ENCODE data around the gene EML6. TPM values are rescaled to one million over a fixed set of nuclear protein-coding genes. Genes with fewer than 3 reads are reported as not detected.

Gene EML6
- total RNA-seq, 1 experiment from 2014 or later = 1.5 TPM

DNA sequence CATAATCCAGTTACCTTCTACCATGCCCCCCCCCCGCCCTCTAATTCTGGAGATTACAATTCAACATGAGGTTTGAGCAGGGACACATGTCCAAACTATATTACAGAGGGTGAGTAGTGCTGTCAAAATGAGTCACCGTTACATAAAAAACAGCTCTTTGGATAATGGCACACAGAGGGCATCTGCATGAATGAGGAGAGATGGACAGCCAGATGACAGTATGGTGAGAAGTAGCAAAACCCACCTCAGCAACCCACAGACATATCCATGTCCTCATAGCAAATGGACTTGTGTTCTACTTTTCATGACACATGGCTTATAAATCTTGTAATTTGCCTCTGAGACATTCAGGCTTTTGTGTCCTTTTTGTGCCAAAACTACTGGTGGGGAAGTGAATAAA, 132.0 kb downstream of the EML6 start:
- H3K23ac ChIP-seq (ENCODE audit: insufficient read length, low read depth, low read length) = no peak overlapping the region
- H3K9me3 Mint-ChIP-seq = no peaks in the 10 kb centered on the region
- H3K14ac ChIP-seq (ENCODE audit: insufficient read depth, low read length) = no peak overlapping the region
- no peak overlapping the region for H3K4me2 ChIP-seq (ENCODE audit: insufficient read depth, insufficient read length, low read length)
- no peaks in the 10 kb centered on the region for H3K27me3 ChIP-seq (ENCODE audit: insufficient read depth, low read length)
- no peak overlapping the region for H3K27ac Mint-ChIP-seq
- H3K56ac ChIP-seq (ENCODE audit: insufficient read length, low read depth, low read length) = no peak overlapping the region
- TF ChIP-seq, protein P1, sequence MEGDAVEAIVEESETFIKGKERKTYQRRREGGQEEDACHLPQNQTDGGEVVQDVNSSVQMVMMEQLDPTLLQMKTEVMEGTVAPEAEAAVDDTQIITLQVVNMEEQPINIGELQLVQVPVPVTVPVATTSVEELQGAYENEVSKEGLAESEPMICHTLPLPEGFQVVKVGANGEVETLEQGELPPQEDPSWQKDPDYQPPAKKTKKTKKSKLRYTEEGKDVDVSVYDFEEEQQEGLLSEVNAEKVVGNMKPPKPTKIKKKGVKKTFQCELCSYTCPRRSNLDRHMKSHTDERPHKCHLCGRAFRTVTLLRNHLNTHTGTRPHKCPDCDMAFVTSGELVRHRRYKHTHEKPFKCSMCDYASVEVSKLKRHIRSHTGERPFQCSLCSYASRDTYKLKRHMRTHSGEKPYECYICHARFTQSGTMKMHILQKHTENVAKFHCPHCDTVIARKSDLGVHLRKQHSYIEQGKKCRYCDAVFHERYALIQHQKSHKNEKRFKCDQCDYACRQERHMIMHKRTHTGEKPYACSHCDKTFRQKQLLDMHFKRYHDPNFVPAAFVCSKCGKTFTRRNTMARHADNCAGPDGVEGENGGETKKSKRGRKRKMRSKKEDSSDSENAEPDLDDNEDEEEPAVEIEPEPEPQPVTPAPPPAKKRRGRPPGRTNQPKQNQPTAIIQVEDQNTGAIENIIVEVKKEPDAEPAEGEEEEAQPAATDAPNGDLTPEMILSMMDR (conservative IDR thresholded peaks at IDR 0.05) = no peak
- no peak overlapping the region for H2AFZ ChIP-seq (ENCODE audit: low read length)
- H3K9ac ChIP-seq (ENCODE audit: extremely low read depth, insufficient read length, low read length) = no peak overlapping the region
- no peak overlapping the region for H2BK120ac ChIP-seq (ENCODE audit: low read depth, low read length, poor library complexity, severe bottlenecking)
- no peak overlapping the region for H2BK5ac ChIP-seq (ENCODE audit: insufficient read length, low read length)
- WGBS (ENCODE audit: extremely low coverage, insufficient read length, low lambda C conversion rate) = no CpG with 5 or more reads among the region's 2 CpGs
- no peak overlapping the region for H3K4me3 Mint-ChIP-seq
- H3K4me1 ChIP-seq (ENCODE audit: insufficient read depth, low read length) = no peaks in the 10 kb centered on the region
- H2AK5ac ChIP-seq (ENCODE audit: insufficient read length, low read length) = no peak overlapping the region
- no peaks in the 10 kb centered on the region for H3K23me2 ChIP-seq (ENCODE audit: insufficient read length, low read depth, low read length, poor library complexity, severe bottlenecking)
- no peaks in the 10 kb centered on the region for H4K20me1 ChIP-seq (ENCODE audit: control insufficient read depth, insufficient read depth, insufficient read length)
- H2BK15ac ChIP-seq (ENCODE audit: low read depth, low read length) = no peak overlapping the region
- no peak overlapping the region for H4K91ac ChIP-seq (ENCODE audit: insufficient read length, low read depth, low read length)
- no peak overlapping the region for H3T11ph ChIP-seq (ENCODE audit: low read length)
- no peak overlapping the region for H4K5ac ChIP-seq (ENCODE audit: insufficient read length, low read depth, low read length)
- peaks cover 0 to 2% of the 10 kb centered on the region in 2 experiments; a peak in 2 of 4 replicates for H3K4me1 Mint-ChIP-seq
- H2BK20ac ChIP-seq (ENCODE audit: low read depth, low read length, poor library complexity, severe bottlenecking) = no peak overlapping the region
- no peaks in the 10 kb centered on the region for H3K79me1 ChIP-seq (ENCODE audit: insufficient read depth, low read depth, low read length, poor library complexity, severe bottlenecking)
- no peaks in the 10 kb centered on the region for H3K9me3 ChIP-seq (ENCODE audit: control insufficient read depth, low read depth, low read length)
- no peak for DNase-seq
- no peak overlapping the region for H2BK12ac ChIP-seq (ENCODE audit: insufficient read length, low read depth, low read length)
- no peak overlapping the region for H3K4ac ChIP-seq (ENCODE audit: low read depth, low read length)
- no peak overlapping the region for H4K8ac ChIP-seq (replicated peaks; ENCODE audit: insufficient read length, low read depth, low read length)
- H3K27me3 Mint-ChIP-seq (ENCODE audit: low read depth) = peaks cover 2% of the 10 kb centered on the region; the same call in 1 of the 2 replicates
- H3K36me3 Mint-ChIP-seq (ENCODE audit: insufficient read depth in 1 of 3, low read depth in 3 of 3) = no peaks in the 10 kb centered on the region
- no peaks in the 10 kb centered on the region for H3K79me2 ChIP-seq (ENCODE audit: insufficient read depth, low read length)
- no peak overlapping the region for H3K18ac ChIP-seq (ENCODE audit: insufficient read length, low read depth, low read length)
- no peak overlapping the region for H3K27ac ChIP-seq (ENCODE audit: insufficient read length, low read depth, low read length)
